GM12872 (cell line): Measurements from ENCODE around the gene TCF4.

Experiments
- TF ChIP-seq, protein P1 (sequence below): IDR thresholded peaks from 3 replicates; pipeline ENCODE4 v1.5.1; 2011; ENCODE audit warnings: low read depth, mild to moderate bottlenecking, low read length, moderate library complexity; ENCODE audit not compliant: insufficient read depth

Gene TCF4

DNA sequence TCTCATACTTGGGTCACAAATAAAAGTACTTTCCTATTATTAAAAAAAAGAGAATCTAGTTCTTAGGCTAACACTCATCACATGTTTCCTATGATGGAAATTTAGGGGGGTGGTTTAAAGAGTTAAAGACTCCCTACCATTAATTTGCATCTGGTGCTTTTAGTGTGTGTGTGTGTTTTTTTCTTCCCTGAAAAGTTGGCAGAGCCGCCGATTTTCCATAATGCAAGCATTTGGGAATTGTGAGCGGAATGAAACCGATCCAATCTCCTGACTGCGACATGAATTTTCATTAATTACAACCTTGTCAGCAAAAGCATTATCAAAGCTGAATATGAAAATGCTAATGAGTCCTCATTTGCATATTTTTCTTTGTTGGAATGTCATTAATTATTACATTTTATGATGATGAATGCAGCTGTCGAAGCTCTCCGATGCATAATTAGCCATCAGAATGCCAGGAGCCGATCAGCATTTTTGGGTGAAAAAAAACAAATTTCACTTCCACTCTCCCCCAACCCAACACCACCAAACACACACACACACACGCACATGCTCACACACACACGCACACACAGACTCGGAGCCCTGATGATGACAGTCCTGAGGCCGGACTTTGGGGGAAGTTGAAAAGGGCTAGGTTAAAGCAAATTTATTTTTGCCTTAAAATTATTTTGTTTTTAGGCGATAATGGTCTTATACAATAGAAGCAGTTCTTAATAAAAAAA lies 165.4 kb downstream of the TCF4 start:
- TF ChIP-seq, protein P1, sequence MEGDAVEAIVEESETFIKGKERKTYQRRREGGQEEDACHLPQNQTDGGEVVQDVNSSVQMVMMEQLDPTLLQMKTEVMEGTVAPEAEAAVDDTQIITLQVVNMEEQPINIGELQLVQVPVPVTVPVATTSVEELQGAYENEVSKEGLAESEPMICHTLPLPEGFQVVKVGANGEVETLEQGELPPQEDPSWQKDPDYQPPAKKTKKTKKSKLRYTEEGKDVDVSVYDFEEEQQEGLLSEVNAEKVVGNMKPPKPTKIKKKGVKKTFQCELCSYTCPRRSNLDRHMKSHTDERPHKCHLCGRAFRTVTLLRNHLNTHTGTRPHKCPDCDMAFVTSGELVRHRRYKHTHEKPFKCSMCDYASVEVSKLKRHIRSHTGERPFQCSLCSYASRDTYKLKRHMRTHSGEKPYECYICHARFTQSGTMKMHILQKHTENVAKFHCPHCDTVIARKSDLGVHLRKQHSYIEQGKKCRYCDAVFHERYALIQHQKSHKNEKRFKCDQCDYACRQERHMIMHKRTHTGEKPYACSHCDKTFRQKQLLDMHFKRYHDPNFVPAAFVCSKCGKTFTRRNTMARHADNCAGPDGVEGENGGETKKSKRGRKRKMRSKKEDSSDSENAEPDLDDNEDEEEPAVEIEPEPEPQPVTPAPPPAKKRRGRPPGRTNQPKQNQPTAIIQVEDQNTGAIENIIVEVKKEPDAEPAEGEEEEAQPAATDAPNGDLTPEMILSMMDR: no peak

DNA sequence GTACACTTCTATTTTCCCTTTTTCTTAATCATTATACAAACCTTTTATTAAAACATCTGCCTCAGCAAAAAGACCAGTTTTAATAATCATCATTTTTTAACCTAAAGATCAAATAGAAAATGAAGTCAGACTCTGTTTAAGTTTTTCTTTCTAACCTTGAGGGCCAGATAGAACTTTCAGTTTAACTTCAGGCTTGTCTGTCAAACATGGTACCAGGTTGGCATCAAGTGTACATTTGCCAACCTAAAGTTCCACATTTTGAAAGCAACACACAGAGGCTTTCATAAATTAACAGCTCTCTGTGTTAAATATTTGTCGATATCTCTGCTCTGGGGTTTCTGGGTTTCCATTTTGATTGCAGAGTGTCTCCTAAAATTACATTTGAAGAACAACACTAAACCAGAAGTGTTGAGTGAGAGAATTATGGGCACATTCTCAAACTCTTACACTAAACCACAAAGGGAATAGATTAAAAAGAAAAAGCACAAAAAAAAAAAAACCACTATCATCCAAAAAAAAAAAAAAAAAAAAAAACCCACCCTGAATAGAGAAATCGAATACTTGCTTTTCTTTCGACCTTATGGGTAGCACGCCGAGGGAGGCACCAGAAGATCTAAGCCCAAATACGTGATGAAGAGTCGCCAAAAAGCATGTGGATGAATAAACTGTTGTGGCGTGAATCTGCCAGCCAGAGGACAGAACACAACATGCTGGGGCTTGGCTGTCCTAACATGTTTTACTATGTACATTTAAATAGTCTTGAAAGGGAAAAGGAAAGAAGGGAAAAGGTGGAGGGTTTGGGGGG lies 166.2 kb downstream of the TCF4 start:
- TF ChIP-seq, protein P1: no peak

DNA sequence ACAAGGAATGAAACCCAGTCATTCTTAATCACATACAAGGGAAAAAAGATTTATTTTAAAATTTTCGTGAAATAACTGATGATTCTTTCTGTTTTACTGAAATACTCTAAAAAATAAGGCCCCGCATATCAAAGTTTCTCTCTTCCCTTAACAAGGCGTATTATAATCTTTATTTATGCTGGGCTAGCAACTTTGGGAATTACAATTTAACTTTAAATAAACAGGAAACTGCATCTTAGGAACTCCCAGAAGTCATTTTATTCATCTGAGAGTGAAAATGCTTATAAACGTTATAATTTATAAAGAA lies 166.7 kb downstream of the TCF4 start:
- TF ChIP-seq, protein P1: no peak

DNA sequence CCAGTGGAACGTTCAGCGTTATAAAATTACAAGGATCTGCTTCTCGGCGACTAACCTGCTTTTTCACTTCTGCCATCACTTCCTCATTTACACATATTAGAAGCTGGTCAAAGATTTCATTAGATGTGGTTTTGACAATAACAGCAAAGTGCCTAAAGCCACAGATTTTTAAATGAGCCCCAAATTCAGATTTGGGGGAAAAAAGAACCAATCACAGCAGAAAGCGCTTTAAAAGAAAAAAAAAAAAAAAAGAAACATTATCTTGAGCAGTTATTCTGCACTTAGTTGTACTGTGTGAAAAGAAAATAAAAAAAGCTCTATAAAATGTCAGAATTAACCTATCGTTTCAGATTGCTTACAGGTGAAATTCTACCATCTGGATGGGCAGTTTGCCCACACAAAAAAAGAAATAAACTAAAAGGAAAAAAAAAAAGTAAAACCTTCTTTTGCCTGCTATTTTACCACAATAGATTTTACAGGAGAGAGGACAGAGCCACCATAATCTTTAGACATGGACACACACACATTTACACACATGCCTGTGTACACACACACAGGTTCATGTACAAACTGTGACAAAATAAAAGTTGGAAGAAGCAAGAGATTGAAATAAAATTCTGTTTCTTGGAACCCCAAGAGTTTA lies 167.2 kb downstream of the TCF4 start:
- TF ChIP-seq, protein P1: no peak

DNA sequence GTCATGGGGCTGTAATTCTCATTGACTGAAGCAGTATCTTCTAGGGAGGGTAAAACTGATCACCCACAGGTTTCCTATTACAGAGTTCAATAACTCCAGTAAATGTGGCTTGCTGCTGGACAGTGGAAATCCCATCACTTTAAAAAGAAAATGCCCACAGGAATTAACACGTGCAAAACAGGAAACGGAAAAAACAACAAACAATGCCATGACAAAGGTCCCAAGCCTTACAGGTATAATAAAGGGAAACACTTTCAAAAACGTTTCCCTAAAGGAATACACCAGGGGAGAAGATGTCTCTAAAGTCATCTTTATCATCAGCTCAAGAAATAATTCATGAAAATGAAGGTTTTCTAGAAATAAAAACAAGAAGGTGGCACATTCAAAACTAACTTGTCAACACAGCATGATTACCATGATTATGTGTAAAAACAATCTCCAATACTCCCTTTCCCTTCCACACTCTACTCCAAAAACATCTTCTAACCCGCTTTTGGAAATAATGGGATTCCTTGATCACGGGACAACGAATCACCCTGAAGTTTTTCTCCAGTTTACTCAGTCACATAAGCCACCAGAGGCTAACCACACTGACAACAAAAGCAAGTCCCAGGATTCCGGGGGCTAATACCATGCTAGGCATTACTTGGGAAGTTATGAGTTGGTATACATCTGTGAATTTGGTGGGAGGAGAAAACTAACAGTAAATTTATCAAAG lies 167.9 kb downstream of the TCF4 start:
- TF ChIP-seq, protein P1: no peak

DNA sequence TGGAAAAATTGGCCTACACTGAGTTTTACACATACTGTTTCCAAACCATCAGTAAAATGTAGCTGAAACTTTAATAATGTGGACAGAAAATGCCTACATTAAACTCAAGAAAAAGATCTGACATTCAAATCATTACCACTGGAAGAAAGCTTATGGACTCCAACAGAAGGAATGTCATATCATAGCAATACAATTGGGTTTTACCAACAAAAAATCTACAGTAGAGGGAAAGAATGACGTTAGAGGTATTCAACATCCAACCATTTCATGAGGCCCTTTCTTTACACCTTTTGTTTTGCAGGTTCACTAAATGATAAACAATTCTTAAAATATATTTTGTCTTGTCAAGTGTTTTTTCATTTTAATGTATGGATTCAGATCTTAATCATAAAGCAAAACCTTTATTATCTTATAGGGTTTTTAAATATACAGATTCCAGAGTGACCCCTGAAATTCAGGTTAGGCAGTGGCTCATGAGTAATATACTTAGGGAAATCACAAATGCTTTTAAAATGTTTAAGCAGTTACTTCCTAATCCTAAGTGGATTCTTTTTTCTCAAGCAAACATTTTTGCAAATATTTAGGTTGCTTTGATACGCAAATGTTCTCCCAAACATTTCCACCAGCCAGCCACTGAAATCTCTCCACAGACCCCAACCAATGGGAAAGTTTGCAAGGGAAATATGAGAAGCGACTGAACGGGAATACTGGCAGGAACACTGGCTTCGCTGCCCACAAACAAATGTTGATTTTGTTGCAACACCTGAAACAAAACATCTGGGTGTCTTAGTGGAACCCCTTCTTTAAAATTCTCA lies 168.7 kb downstream of the TCF4 start:
- TF ChIP-seq, protein P1: no peak

DNA sequence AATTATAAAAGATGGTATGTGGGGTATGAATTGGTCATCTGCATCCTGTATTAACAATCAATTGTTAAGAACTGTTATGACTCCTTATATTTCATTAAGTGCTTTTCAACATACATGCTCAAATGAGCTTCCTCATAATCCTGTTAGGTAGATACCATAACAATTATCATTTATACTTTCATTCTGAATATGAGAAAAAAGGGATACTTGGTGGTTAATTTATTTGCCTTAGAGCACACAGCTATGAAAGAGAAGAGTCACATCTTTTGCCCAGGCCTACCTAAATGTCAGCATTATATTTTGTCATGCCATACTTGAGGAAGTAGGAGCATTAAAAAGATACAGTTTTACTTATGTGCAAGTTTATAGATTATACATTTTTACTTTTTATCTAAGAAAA lies 169.6 kb downstream of the TCF4 start:
- TF ChIP-seq, protein P1: no peak
